ENCODE measurements around the gene ZNF609.

- TF ChIP-seq POLR2A (IDR thresholded peaks at IDR 0.05), result no peak
- TF ChIP-seq, protein P1, sequence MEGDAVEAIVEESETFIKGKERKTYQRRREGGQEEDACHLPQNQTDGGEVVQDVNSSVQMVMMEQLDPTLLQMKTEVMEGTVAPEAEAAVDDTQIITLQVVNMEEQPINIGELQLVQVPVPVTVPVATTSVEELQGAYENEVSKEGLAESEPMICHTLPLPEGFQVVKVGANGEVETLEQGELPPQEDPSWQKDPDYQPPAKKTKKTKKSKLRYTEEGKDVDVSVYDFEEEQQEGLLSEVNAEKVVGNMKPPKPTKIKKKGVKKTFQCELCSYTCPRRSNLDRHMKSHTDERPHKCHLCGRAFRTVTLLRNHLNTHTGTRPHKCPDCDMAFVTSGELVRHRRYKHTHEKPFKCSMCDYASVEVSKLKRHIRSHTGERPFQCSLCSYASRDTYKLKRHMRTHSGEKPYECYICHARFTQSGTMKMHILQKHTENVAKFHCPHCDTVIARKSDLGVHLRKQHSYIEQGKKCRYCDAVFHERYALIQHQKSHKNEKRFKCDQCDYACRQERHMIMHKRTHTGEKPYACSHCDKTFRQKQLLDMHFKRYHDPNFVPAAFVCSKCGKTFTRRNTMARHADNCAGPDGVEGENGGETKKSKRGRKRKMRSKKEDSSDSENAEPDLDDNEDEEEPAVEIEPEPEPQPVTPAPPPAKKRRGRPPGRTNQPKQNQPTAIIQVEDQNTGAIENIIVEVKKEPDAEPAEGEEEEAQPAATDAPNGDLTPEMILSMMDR (IDR thresholded peaks at IDR 0.05), result no peak
Observed at GRCh38 chr15:64682255-64682654, 221.9 kb downstream of the ZNF609 start.
